Keratinocyte (primary cell): ENCODE results near the gene HYKK. TPM values are rescaled to one million over a fixed set of nuclear protein-coding genes. Genes with fewer than 3 reads are reported as not detected.

ENCODE experiments used
- DNase-seq: peaks from one replicate; pipeline ENCODE4 v3.0.0-alpha.2; 2011; ENCODE audit warnings: low read depth, missing footprints, low spot score
- FAIRE-seq: peaks from 2 replicates; lab custom pipeline; 2011; peaks lifted over from hg19 to GRCh38; lab: Jason Lieb, UNC
- H2AFZ ChIP-seq: 2 replicates; pipeline ENCODE4 v1.6.0; 2012; ENCODE audit warnings: low read length, control low read depth, inconsistent platforms; ENCODE audit not compliant: control insufficient read depth
- H3K27ac ChIP-seq: 2 replicates; pipeline ENCODE4 v1.5.1; 2011; ENCODE audit warnings: low read length; ENCODE audit not compliant: control insufficient read depth, insufficient read depth
- H3K27me3 ChIP-seq: 3 replicates; pipeline ENCODE4 v1.6.0; 2011; ENCODE audit warnings: low read length; ENCODE audit not compliant: control insufficient read depth, insufficient read depth; ENCODE audit errors: extremely low read depth
- H3K36me3 ChIP-seq, 2 experiments: 2 replicates in 1 of 2; 3 replicates in 1 of 2; pipeline ENCODE4 v1.5.1; 2011; ENCODE audit warnings: low read length in 2 of 2, mild to moderate bottlenecking in 1 of 2; ENCODE audit not compliant: control insufficient read depth in 2 of 2, insufficient read depth in 2 of 2; ENCODE audit errors: extremely low read depth in 1 of 2
- H3K4me1 ChIP-seq: 3 replicates; pipeline ENCODE4 v1.5.1; 2011; ENCODE audit warnings: low read length; ENCODE audit not compliant: control insufficient read depth, insufficient read depth; ENCODE audit errors: extremely low read depth
- H3K4me2 ChIP-seq: 3 replicates; pipeline ENCODE4 v1.6.0; 2011; ENCODE audit warnings: low read depth, low read length; ENCODE audit not compliant: control insufficient read depth, insufficient read depth; ENCODE audit errors: extremely low read depth
- H3K4me3 ChIP-seq, 3 experiments: fragments of 200-600 bp in 1 of 3; sonication (generic) in 1 of 3; 2 replicates in 2 of 3; 3 replicates in 1 of 3; pipeline ENCODE4 v1.5.1; 2011 to 2016; ENCODE audit warnings: low read length in 3 of 3, mild to moderate bottlenecking in 3 of 3, control low read depth in 2 of 3, inconsistent platforms in 1 of 3, low read depth in 1 of 3, mixed read lengths in 1 of 3, mixed run types in 1 of 3, moderate library complexity in 1 of 3; ENCODE audit not compliant: control insufficient read depth in 2 of 3, insufficient read depth in 2 of 3; ENCODE audit errors: extremely low read depth in 1 of 3
- H3K79me2 ChIP-seq: 2 replicates; pipeline ENCODE4 v1.6.0; 2012; ENCODE audit warnings: low read length; ENCODE audit not compliant: control insufficient read depth, insufficient read depth
- H3K9ac ChIP-seq: 3 replicates; pipeline ENCODE4 v1.6.0; 2011; ENCODE audit warnings: low read length; ENCODE audit not compliant: control insufficient read depth, insufficient read depth; ENCODE audit errors: extremely low read depth
- H3K9me1 ChIP-seq: 3 replicates; pipeline ENCODE4 v1.6.0; 2011; ENCODE audit warnings: low read length; ENCODE audit not compliant: control insufficient read depth, insufficient read depth; ENCODE audit errors: extremely low read depth
- H3K9me3 ChIP-seq: 2 replicates; pipeline ENCODE4 v1.5.1; 2012; ENCODE audit warnings: low read depth, low read length; ENCODE audit not compliant: control insufficient read depth
- H4K20me1 ChIP-seq: 3 replicates; pipeline ENCODE4 v1.6.0; 2011; ENCODE audit warnings: low read length; ENCODE audit not compliant: control insufficient read depth, insufficient read depth; ENCODE audit errors: extremely low read depth
- EZH2 ChIP-seq: IDR thresholded peaks from one replicate; pipeline ENCODE4 v1.6.1; 2012; ENCODE audit warnings: inconsistent platforms, mild to moderate bottlenecking, low read length, moderate library complexity
- dilution Hi-C: fragments of 300-500 bp; cut with MboI; formaldehyde crosslinking; loops from one replicate; pipeline ENCODE4 v1.7.0; 2020; ENCODE audit warnings: low sequenced_read_pairs; ENCODE audit not compliant: extremely low pct_ligation_motif_present
- polyA plus RNA-seq, 5 experiments: library from polyadenylated mRNA; depleted of rRNA in 3 of 5; stranded (reverse) in 3 of 5; stranded (forward) in 1 of 5; unstranded in 1 of 5; fragments of >200 nt; gene quantifications; 1 replicate in 1 of 5; 2 replicates in 3 of 5; 3 replicates in 1 of 5; pipeline versions ENCODE4 v1.2.1 to v1.2.3, GENCODE V29; 2011 to 2012; ENCODE audit warnings: missing spikeins in 2 of 5, low read depth in 1 of 5, low replicate concordance in 1 of 5
- TF ChIP-seq, protein P1 (sequence below), 3 experiments: IDR thresholded peaks in 1 of 3; conservative IDR thresholded peaks in 1 of 3; optimal IDR thresholded peaks in 1 of 3; 2 replicates in 2 of 3; 3 replicates in 1 of 3; pipeline versions ENCODE3 to v1.5.1; 2011; ENCODE audit warnings: low read length in 3 of 3, mild to moderate bottlenecking in 3 of 3, moderate library complexity in 2 of 3, control low read depth in 1 of 3, inconsistent platforms in 1 of 3; ENCODE audit not compliant: insufficient read depth in 2 of 3; ENCODE audit errors: extremely low read depth in 1 of 3

The HYKK gene
- polyA plus RNA-seq, 1 donor (not counting 4 experiments of a cell fraction or from before 2014, with no cell fraction given) = 2.2 TPM

DNA sequence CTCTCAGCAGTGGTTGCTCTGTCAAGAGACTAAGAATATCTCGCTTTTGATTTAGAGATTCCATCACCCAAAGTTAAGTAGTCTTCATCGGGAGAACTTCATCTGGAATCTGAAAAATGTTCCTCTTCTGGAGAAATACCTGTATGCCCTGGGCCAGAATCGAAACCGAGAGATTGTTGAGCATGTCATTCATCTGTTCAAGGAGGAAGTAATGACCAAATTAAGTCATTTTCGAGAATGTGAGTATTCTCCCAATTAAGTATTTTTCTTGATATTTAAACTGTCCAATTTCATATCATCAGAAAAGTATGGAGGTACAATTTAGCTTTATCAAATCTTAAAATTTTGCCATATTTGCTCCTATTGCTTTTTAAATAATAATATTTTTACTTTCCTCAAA lies 19.9 kb downstream of the HYKK start:
- no peak for TF ChIP-seq EZH2
- TF ChIP-seq, protein P1, sequence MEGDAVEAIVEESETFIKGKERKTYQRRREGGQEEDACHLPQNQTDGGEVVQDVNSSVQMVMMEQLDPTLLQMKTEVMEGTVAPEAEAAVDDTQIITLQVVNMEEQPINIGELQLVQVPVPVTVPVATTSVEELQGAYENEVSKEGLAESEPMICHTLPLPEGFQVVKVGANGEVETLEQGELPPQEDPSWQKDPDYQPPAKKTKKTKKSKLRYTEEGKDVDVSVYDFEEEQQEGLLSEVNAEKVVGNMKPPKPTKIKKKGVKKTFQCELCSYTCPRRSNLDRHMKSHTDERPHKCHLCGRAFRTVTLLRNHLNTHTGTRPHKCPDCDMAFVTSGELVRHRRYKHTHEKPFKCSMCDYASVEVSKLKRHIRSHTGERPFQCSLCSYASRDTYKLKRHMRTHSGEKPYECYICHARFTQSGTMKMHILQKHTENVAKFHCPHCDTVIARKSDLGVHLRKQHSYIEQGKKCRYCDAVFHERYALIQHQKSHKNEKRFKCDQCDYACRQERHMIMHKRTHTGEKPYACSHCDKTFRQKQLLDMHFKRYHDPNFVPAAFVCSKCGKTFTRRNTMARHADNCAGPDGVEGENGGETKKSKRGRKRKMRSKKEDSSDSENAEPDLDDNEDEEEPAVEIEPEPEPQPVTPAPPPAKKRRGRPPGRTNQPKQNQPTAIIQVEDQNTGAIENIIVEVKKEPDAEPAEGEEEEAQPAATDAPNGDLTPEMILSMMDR (optimal IDR thresholded peaks at IDR 0.05 in 1 of 3, IDR thresholded peaks at IDR 0.05 in 1 of 3, conservative IDR thresholded peaks at IDR 0.05 in 1 of 3; ENCODE audit: extremely low read depth in 1 of 3, insufficient read depth in 2 of 3, low read length in 3 of 3) = no peak
- no peak overlapping the region for H3K4me3 ChIP-seq
- dilution Hi-C loops = no loop called here

DNA sequence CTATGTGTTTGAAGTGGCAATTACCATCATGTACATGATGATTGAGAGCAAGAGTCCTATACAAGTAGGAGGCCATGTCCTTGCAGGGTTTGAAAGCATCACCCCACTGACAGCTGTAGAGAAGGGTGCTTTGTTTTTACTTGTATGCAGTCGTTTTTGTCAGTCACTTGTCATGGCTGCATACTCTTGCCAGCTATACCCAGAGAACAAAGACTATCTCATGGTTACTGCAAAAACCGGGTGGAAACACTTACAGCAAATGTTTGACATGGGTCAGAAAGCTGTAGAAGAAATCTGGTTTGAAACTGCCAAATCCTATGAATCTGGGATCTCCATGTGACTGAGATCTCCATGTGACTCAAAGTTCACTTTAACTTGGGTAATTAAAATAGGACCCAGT lies 26.0 kb downstream of the HYKK start:
- no peaks in the 10 kb centered on the region for H3K36me3 ChIP-seq
- DNase-seq = no peak
- H4K20me1 ChIP-seq = no peaks in the 10 kb centered on the region
- H3K9me3 ChIP-seq = no peaks in the 10 kb centered on the region
- H3K9ac ChIP-seq = no peak overlapping the region
- no peak overlapping the region for H2AFZ ChIP-seq
- no peak overlapping the region for H3K4me3 ChIP-seq
- no peak for TF ChIP-seq EZH2
- TF ChIP-seq, protein P1 (optimal IDR thresholded peaks at IDR 0.05 in 1 of 3, IDR thresholded peaks at IDR 0.05 in 1 of 3, conservative IDR thresholded peaks at IDR 0.05 in 1 of 3; ENCODE audit: extremely low read depth in 1 of 3, insufficient read depth in 2 of 3, low read length in 3 of 3) = no peak
- H3K4me2 ChIP-seq = no peak overlapping the region
- FAIRE-seq = no peak
- H3K27ac ChIP-seq = no peak overlapping the region
- no peaks in the 10 kb centered on the region for H3K9me1 ChIP-seq
- no peaks in the 10 kb centered on the region for H3K4me1 ChIP-seq
- no peaks in the 10 kb centered on the region for H3K79me2 ChIP-seq
- H3K27me3 ChIP-seq = no peaks in the 10 kb centered on the region
- dilution Hi-C loops = no loop called here

More for the DNA sequence above, 19.9 kb downstream of the HYKK start:
- no peak for FAIRE-seq
- DNase-seq = no peak
- Histone ChIP-seq H3K9me3 (no peaks in the 10 kb centered on the region), H4K20me1 (no peaks in the 10 kb centered on the region), H3K9me1 (no peaks in the 10 kb centered on the region), H3K9ac (no peak overlapping the region), H3K36me3 (no peaks in the 10 kb centered on the region), H3K27me3 (no peaks in the 10 kb centered on the region), H3K79me2 (no peaks in the 10 kb centered on the region), H2AFZ (no peak overlapping the region), H3K4me1 (no peaks in the 10 kb centered on the region), H3K4me2 (no peak overlapping the region), H3K27ac (no peak overlapping the region)
